8988T (cell line): ENCODE data around the gene COX20.
A peak's percentile ranks its signal among the peaks of the same experiment; 100 is the strongest.
"Not testable (repeated sequence)": the region's sequence is repeated elsewhere in the genome, so short reads cannot be mapped to it uniquely, and the experiment has no call there.

Source experiments
- DNase-seq: peaks from one replicate; pipeline ENCODE4 v3.0.0; 2011

Gene COX20, protein sequence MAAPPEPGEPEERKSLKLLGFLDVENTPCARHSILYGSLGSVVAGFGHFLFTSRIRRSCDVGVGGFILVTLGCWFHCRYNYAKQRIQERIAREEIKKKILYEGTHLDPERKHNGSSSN

DNA sequence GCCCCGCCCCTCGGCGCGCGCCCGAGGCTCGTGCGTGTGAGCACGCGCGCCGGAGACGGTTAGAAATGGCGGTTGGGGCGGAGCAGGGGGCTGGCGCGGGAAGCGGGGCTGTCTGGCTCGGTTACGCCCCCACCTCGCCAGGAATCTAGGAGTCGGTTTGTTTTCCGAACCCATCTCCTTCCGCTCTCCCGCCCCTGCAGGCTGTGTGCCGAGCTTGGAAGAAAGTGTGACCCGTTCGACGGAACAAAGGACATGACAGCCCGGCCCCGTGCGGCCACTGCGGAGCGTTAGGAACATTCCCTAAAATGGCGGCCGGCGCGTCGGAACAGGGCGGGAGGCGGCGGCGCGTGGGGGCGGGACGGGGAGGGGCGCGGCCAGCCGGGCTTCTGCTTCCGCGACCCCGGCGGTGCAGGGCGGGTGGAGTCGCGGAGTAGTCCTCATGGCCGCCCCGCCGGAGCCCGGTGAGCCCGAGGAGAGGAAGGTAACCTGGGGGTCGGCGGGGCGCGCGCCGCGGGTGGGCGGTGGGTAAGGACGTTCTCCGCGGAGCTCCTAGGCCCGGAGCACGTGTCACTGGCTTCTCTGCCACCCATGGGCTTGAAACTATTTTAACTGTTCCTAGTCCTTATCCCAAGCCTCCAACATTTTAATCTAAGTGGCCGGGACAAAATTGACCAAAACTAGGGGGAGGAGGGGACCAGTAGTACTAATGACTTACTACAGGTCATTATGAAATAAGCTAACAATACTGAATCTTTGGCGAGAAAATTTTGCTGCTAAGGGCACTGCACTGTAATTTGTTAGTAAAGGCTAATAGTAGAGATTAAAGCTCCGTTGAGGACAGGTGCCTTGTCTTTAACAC lies at the start of gene COX20:
COX20 (plus strand) TSS at position 383 of the 859 bp plus-strand sequence; CDS start at position 440, 57 bp downstream.
- DNase-seq, result peak; percentile 52

DNA sequence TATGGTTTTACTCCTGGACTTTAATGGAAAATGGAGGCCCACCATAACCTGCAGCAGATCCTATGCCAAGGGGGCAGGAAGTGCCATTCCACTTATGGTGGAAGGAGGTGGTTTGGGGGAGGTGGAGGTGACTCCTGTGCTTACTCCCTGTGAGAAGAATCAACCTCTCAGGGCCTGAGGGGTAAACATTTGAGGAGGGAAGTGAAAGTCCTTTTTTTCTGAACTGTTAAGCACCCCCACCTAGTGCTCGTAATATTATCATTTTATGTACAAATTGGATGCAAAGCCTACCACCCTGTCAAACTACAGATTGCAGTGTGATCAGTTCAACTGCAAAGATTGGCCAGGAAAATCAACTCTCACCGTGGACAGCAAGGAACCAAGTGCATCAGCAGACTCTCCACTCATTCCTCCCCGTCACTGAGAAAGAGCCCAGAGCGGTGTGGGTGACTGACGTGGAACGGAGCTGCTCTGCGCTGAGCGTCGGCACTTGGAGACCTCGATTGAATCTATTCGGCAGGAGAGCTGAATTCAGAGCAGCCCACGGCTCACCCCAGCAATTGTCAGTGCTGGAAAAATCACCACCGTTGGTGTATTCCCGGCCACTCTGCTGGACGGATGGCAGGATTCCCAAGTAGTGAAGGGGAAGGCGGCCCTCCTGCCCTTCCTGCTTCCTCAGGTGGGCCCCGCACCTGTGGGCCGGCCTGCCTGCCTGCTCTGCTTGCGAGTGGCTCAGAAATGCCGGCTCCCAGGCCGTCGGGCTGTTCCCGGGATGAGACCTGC lies 46.8 kb upstream of the COX20 start:
- no peak for DNase-seq

DNA sequence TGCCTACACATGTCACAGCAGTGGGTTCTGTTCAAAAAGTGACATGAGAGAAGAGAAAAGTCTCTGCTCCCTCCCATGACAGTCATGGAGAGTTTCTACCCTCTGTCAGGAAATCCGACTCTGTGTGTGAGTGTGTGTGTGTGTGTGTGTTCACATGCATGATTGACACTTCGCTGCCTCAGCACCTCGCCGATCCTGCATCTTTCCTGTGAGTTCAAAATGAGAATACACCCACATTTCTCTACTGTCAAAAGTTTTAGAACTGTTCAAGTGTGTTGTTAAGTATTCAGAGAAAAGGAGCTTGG lies 46.2 kb upstream of the COX20 start:
- no peak for DNase-seq

DNA sequence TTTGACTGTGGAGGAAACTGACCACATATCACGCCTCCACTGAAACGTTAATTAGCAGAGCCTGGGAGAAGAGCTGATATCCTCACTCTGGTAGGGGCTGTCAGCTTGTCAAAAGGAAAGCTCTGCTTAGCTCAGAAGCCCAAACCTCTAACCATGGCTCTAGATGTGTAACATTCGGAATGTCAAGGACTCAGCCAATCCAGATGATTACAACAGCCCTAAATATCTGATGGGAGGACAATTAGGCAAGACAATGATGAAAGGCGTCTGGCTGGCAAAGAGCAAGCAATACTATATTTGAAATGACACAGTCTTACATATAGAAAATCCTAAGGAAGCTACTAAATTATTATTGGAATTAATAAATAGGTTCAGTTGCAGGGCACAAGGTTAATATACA lies 45.7 kb upstream of the COX20 start:
- DNase-seq, result no peak

DNA sequence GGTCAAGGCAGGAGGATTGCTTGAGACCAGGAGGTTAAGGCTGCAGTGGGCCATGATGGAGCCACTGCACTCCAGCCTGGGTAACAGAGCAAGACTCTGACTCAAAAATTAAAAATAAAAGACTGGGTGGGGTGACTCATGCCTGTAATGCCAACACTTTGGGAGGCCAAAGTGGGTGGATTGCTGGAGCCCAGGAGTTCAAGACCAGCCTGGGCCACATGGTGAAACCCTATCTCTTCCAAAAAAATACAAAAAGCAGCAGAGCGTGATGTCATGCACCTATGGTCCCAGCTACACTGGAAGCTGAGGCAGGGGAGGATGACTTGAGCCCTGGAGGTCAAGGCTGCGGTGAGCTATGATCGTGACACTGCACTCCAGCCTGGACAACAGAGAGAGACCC lies 44.4 kb upstream of the COX20 start:
- no peak for DNase-seq

DNA sequence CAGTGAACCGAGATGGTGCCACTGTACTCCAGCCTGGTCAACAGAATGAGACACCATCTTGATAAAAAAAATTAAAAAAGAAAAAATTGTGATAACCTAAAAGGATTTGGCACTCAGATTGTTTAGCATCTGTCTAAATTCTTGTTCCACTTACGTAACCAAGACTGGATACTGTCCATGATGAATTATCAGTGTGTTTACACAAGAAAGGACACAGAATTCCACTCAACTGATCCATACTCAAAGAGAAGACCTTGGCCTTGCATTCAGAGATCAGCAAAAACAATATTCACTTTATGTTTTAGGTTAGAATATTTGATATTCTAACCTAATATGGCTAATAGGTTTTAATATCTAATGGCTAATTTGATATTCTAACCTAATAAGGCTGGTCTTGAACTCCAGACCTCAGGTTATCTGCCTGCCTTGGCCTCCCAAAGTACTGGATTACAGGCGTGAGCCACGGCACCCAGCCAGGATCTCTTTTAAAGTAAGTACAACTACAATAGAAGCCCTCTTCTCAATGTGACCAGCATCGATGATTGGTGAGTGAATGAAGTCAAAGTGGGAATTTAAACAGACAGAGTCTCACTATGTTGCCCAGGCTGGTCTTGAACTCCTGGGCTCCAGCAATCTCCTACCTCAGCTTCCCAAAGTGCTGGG lies 43.1 kb upstream of the COX20 start:
- DNase-seq, result no peak

DNA sequence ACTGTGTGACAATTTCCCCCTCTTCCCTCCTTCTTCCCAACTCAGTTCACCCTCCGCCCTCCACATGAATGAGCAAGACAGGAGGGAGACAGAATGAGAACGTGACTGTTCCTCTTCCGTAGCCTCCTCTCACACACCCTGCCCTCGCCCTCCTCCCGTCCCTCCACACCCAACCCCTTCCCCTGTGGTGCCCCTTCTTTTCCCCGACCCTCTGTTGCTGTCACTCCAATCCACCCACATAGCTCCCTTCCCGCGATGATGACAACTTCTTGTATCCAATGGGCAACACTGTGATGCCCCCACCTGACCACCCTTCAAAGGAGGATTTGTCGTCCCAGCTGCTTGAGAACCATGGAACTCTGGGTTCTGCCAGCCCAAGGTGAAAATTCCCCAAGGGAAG lies 41.4 kb upstream of the COX20 start:
- no peak for DNase-seq

DNA sequence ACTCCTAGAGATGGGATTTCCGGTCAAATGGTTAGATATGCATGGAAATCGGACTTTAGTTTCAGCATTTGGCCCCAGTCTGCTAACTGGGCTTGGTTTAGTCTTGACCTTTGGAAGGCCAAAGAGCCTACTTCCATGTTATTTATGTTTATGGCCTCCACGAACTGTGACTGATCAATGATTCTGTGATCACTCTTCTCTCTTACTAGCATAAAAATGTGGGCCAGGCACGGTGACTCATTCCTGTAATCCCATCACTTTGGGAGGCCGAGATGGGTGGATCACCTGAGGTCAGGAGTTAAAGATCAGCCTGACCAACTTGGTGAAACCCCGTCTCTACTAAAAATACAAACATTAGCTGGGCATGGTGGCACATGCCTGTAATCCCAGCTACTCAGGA lies 40.9 kb upstream of the COX20 start:
- not testable (repeated sequence) for DNase-seq

DNA sequence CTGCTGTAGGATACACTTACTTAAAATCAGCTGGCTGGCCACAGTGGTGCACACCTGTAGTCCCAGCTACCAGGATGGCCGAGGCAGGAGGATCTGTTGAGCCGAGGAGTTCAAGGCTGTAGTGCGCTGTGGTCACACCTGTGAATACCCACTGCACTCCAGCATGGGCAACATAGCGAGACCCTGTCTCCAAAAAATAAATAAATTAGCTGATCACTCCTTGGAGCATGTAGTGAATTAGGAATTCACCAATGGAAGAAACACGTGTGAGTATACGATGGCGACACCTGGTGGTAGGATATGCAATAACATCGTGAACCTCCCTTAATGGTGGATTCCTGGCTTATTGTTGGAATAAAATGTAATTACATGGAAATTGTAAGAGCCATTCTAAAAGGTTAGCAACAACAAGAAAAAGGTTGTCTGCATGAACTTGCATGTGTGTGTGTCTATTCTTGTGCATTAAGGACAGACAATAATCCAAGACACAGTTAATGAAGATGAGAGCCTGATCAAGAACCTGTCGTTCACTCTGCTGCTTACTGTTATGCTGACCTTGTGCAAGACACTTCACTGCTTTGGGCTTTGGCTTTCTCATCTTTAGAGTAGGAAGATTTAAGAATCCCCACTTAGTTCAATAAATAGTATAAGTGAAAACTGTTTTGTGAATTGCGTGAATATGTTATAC lies 38.6 kb upstream of the COX20 start:
- no peak for DNase-seq

DNA sequence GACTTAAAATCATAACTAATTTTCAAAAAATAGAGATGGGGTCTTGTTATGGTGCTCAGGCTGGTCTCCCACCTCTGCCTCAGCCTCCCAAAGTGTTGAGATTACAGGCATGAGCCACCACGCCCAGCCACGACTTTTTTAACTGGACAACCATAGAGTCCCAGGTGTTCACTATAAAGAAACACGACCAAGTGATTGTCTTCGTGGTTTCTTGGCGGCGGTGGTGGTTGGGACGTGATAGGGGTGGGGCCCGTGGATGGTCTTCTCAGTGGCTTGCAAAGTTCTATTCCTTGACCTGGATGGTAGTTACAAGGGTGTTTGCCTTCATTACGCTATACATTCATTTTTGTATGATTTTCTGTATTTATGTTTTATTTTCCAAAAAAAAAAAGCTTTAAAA lies 34.6 kb upstream of the COX20 start:
- no peak for DNase-seq

DNA sequence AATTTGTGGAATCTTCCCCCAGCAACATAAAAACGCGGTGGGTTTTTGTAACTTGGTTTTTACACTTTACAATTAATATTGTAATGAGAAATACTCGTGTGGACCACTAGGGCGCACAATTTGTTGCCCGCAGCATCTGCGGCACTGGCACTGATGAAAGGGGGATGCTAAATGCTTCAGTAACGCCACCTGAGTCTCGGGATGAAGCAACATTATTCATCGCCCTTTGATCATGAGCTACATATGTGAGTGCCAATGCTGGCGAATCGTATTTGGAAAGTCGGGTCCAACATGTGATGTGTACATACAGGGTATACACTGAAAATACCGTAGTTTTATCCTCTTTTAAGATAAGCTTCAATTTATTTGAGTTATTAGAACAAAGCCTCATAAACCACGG lies 34.2 kb upstream of the COX20 start:
- peak; percentile 76 for DNase-seq

DNA sequence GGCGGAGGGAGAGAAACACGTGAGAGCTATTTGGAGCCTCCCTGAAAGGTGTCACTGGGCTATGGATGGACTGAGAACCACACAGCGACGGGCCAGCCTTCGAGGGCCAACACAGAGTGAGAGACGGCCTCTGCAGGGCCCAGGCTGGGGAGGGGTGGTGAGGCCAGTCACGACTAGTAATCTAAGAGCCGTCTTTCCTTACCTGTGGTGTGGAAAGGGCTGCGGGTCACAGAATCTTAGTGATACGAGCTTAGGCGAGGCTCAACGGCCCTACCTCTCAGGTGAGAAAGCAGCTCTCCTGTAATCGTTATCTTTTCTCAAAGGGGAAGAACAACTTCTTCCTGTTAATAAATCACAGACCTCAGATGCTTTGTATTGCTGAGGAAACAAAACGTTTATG lies 33.4 kb upstream of the COX20 start:
- DNase-seq, result no peak

DNA sequence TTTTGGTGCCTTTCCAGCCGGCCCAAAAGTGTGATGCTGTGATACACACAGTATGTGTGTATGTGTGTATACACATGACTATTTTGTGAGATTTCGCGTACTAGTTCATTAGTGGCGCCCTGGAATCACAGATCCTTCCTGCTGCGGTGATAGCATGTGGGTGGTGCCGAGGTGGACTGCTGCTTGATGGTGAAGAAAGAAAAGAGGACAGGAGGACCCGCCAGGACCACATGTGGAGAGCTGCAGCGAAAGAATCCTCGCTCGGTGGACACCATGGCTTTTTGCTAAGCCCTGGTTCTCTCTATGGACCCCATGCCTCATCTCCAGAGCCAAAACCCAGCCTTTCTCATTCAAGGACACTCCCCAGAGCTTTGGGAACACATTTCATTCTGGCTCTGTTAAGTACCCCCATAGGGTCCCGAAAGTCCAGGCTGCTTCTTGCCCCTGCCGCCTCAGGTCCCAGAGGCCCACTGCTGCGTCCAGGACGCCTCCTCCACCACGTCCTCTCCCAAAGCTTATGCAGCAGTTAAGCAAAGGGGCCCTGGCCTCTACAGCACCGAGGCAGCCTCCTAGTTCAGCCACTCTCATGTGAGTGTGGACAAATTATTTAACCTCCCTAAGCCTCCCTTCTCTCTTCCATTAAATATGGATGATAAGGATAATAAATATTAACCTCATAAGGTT lies 32.8 kb upstream of the COX20 start:
- no peak for DNase-seq

DNA sequence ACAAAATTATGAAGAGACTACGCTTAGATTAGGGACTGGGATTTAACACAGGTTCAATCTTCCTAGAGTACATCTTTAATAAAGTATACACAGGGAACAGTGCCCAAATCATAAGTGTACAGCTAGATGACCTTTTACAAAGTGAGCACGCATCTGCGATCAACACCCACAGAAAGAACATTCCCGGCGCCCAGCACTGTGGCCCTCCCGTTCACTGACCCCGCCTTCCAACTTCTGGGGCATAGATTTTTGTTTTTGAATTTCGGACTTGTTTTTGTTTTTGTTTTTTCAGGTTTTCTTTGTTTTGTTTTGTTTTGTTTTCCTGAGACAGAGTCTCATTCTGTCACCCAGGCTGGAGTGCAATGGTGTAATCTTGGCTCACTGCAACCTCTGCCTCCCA lies 30.6 kb upstream of the COX20 start:
- DNase-seq, result no peak

DNA sequence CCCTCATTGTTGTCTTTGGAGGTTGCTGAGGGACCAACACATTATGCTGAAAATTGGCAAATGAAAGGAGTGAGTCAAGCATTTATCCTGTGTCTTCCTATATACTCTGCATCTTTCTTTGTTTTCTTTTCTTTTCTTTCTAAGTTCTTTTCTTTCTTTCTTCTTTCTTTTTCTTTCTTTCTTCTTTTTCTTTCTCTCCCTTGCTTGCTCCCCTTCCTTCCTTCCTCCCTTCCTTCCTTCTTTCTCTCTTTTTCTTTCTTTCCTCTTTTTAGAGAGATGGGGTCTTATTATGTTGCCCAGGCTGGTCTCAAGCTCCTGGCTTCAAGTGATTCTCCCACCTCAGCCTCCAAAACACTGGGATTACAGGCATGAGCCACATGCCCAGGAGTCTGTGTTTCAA lies 28.3 kb upstream of the COX20 start:
- DNase-seq, result no peak

DNA sequence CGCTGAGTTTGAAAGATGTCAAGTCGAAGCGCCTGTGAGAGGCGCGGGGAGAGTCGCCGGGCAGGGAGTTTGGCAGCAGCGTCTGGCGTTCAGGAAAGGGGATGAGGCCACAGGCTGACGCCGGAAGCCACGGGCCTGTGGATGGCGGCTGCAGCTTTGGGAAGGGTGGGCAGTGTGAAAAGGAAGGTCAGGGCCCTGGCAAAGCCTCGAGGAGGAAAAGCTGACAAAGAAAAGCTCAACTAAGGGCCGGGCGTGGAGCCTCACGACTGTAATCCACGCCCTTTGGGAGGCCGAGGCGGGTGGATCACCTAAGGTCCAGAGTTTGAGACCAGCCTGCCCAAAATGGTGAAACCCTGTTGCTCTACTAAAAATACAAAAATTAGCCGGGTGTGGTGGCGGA lies 25.2 kb upstream of the COX20 start:
- DNase-seq, result no peak

DNA sequence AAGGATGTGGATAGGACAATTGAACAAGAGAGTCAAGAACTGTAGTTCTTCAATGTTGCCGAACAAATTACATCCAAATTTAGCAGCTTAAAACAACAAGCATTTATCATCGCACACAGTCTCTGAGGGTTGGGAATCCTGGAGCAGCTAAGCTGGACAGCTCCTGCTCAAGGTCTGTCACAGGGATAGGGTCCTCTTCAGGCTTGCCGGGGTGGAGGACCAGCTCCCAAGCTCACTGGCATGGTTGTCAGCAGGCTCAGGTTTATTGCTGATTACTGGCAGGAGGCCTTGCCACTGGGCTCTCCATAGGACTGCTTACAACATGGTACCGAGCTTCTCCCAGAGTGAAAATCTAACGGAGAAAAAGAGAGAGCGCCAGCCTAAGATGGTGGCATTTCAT lies 22.1 kb upstream of the COX20 start:
- DNase-seq, result no peak

DNA sequence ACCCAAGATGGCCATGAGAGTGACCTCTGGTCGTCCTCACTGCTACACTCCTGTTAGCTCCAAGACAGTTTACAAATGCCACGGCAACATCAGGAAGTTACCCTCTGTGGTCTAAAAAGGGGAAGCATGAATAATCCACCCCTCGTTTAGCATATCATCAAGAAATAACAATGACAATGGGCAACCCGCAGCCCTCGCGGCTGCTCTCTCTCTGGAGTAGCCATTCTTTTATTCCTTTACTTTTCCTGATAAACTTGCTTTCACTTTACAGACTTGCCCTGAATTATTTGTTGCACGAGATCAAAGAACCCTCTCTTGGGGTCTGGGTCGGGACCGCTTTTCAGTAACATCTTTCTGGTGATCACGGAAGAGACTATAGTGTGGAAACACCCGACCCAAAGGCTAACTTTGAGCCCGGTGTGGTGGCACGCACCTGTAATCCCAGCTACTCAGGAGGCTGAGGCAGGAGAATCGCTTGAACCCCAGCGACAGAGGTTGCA lies 19.8 kb upstream of the COX20 start:
- DNase-seq, result no peak

DNA sequence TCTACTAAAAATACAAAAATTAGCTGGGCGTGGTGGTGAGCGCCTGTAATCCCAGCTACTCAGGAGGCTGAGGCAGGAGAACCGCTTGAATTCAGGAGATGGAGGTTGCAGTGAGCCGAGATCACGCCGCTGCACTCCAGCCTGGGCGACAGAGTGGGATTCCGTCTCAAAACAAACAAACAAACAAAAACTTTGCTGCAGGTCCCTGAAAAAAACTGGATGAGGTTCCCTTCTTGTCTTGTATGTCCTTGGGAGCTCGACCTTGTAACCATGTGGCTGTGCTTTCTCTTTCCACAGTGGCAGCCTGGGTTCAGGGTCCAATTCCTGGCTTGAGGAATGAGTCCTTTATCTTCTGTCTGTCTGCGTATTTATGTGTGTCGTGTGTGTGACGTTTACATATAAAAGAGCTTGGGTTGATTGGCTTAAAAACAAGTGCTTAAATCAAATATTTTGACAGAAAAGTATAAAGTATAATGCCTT lies 18.0 kb upstream of the COX20 start:
- no peak for DNase-seq

DNA sequence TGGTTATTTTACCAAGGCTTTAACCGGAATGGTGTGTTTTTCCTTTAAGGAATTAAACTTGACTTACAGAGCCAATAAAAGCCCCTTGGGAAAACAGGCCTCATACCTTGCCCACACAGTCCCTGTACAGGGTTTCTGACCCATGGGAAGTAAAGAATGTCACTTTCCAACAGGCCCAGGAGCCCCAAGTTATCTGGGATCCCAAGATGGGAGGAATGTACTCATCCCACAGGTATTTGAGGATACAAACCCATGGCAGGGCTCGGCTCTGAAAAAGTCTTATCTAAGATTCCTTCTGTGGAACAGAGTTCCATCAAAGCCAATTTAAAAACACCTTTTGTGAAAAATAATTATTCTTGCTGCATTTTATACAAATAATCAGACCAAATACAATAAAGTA lies 15.3 kb upstream of the COX20 start:
- DNase-seq, result no peak

DNA sequence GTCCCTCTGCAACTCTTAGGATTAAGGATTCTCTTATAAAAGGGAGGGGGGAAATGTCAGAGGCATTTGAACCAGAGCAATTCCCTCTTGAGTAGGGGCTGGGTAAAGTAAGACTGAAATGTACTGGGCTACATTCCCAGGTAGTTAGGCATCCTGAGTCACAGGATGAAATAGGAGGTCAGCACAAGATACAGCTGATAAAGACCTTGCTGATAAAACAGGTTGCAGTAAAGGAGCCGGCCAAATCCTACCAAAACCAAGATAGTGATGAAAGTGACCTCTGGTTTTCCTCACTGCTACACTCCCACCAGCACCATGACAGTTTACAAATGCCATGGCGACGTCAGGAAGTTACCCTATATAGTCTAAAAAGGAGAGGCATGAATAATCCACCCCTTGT lies 14.3 kb upstream of the COX20 start:
- DNase-seq, result no peak

DNA sequence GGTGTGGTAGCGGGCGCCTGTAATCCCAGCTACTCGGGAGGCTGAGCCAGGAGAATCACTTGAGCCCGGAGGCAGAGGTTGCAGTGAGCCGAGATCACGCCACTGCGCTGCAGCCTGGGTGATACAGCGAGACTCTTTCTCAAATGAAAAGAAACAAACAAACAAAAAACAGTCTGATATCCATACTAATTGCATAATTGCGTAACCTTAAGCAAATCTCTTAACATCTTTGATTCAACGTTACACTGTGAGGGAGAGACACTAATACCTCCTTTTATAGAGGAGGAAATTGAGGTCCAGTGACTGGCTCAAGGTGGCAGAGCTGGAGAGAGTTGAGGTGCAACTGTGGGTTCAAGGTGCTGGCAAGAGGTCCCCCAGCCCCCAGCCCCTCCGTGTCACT lies 12.6 kb upstream of the COX20 start:
- no peak for DNase-seq
